Stimulated activated naive CD4-positive, alpha-beta T cell treated with Interleukin-2 at 50 U/mL for 16 hours (primary cell): ENCODE measurements around the gene TNIK.

Experiments
- DNase-seq: peaks from one replicate; lab custom pipeline; 2025; lab: John Stamatoyannopoulos, UW

Gene TNIK

GRCh38 chr3:171189394-171190080 lies 270.7 kb downstream of the TNIK start:
- no peak for DNase-seq

- DNase-seq, result no peak
These were observed 272.4 kb downstream of the TNIK start for GRCh38 chr3:171187706-171188290.

DNA sequence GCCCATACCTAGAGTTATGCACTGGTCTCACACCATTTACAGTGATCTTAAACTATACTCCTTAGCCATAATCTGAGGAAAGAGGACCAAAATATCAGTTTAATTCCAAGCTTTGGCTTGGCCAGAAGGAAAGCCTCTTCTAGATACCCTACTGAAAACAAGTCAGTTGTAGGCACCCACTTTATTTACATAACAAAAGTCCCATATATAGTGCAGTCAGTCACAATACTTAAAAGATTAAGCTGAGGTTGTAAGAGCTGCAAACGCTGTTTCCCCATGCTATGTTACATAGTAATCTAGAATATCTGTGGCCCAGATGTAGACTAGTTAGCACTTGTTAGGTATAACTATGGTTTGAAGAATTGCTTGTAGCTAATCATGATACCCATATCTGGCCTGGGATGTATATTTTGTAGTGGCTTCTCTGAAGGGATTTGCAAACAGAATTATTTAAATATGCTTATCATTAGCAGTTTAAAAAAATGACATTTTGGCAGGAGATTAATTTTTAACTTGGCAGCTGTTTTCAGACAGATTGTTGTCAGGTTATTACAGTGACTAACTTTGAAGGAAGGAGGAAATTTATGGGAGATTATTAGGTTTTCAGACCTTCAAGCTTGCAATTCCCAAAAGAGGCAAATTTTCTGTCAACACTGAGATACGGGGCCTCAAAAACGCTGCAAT lies 273.2 kb downstream of the TNIK start:
- no peak for DNase-seq

DNA sequence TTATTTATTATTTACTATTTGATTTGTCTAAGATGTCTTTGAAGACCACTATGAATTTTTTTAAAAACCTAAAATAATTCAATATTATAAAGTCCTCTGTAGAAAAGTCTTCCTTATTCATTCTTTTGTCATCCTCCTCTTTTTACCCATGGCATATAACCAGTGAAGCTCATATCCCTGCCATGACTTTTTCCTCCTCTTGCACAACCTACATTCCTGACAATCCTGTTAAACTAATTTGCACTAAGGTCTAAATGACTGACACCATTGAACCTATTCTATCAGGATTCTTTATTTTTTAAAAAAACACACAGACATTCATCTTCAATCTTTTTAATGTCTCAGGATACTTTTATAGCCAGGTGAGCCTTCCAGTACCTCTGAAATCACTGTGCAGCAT lies 273.8 kb downstream of the TNIK start:
- DNase-seq, result no peak

- no peak for DNase-seq
These were observed 274.2 kb downstream of the TNIK start for GRCh38 chr3:171185959-171186358.

DNA sequence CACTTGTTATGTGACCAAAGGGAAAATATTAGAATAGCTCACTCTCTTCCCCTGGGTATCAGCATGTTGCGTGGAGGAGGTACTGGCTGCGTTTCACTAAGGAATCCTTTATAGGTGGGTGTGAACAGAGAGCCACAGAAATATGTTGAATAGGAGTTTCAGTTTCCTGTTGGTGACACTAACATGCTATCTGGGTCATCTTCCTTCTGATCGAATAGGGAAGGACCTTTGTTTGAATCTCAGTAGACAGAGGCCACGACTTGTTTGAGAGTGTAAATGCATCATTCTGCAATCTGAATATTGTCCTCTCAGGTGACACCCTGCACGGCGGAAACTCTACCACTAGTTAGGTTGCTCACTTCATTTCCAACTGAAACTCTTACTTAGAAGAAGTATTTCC lies 275.8 kb downstream of the TNIK start:
- no peak for DNase-seq

GRCh38 chr3:171183042-171183441 lies 277.2 kb downstream of the TNIK start:
- DNase-seq, result no peak

GRCh38 chr3:171181907-171182690 lies 278.1 kb downstream of the TNIK start:
- DNase-seq, result no peak

DNA sequence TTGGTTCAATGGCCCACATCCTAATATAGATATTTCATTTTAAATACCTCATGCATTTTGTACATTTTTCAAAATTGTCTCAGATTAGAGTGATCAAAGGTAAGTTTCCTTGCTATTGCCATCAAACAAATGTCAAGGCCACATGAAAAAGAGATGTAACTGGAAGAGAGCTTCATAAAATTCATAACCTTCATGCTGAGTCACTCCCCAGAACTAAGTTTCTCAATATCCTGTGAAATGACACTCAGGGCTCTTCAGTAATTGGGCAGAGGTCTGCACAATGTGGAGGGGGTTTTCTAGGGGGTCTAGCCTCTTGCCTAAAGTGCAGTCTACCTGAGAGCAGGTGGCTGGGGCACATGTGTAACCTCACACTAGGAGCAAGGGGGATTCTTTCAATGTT lies 281.5 kb downstream of the TNIK start:
- DNase-seq, result no peak

DNA sequence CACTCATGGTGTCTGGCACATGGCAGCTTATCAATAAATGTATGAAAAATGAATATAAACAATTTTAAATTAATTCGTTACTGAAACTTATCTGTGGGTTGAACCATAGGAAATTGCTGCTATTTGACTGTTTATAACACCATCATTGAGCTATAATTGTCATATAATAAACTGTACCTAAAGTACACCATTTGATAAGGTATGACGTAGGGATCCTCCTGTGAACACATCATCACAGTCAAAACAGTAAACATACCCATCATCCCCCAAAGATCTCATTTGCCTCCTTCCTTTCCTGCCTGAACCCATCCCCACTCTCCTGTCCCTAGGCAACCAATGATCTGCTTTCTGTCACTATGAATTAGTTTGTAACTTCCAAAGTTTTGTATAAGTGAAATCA lies 282.7 kb downstream of the TNIK start:
- DNase-seq, result no peak

DNA sequence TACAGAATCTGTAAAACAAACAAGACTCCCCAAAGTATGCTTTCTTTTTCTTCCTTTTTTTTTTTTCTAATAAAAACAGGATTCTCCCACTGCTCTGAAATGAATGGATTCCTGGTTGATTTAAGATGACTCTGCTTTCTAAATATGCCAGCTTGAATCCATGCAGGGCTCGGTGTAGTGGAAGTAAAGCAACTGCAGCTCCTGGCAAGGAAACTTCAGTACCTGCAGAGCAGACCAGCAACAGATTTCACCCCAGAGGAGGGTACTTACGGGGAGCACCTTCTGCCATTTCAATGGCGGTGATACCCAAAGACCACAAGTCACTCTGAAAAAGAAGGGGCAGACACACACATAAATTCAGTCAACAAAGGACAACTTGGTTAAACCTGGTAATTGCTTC lies 283.1 kb downstream of the TNIK start:
- no peak for DNase-seq

- no peak for DNase-seq
These were observed 283.8 kb downstream of the TNIK start for GRCh38 chr3:171176244-171176933.

DNA sequence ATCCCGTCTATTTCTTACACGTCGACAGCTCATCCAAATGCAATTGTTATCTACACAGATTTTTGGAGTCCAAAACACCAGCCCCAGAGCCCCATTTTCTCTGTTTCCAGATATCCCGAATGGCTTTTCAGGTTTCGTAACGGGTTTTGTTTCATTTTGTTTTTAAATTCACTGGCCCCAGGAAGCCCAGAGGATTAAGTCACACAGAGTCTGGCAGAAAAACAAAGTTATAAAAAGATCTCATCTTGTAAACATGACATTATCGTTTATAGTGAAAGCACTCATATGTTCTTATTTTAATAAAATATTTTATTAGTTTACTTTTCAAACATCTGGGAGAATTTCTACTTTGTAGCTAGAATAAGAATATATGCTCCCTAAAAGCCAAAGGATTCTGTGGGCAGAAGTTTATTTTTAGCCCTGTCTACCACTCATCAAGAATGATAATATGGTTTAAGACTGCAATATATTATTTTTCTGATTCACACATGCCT lies 284.4 kb downstream of the TNIK start:
- no peak for DNase-seq

- no peak for DNase-seq
These were observed 286.5 kb downstream of the TNIK start for GRCh38 chr3:171173736-171174135.

DNA sequence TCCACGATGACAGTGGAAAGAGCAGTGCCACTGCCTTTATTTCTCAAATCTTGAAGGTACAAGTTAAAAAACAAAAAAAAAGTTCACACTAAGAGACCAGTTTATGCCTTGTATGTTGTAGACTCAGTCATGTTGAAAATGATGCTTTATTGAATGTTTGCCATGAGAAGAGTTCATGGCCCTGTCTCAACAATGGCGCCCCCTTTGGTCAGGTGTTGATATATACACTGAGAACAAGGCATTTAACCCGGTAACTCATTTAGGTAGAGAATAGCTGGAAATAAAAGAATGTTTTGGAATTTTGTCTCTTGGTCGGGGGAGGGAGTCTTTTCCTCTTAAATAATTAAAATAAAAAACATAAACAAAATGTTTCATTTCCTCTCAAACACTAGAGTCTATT lies 288.1 kb downstream of the TNIK start:
- DNase-seq, result no peak

- no peak for DNase-seq
These were observed 290.3 kb downstream of the TNIK start for GRCh38 chr3:171169866-171170265.

DNA sequence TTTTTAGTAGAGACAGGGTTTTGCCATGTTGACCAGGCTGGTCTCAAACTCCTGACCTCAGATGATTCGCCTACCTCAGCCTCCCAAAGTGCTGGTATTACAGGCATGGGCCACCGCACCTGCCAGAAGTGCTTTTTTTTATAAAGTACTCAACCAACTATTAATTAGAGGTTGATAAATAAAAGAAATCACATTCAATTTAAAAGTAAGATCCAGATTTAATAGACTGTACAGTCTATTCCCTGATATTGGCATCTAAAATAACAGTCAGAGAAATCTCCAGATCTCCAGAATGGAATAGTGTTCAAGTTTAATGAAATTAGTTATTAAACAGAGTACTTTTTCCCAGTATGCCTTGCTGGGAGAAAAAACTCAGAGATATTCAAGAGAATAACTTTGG lies 290.8 kb downstream of the TNIK start:
- no peak for DNase-seq

DNA sequence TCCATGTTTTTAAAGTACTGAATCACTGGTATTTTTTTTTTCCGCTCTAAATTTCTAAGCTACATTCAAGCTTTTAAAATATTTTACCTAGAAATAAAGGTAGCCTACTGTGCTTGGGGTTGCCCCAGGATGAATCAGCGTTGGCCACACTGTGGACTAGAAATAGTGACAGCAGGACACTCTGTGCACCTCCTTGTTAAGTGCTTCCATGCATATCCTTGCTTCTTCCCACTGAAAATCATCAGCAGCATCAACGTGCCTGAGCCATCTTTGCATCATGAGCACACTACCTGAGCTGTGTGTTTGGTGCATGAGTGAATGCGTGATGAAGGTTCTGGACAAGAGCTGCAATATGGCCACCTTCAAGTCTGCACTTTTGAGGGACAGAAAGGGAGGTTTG lies 291.7 kb downstream of the TNIK start:
- DNase-seq, result no peak

- no peak for DNase-seq
These were observed 292.1 kb downstream of the TNIK start for GRCh38 chr3:171168086-171168485.

- no peak for DNase-seq
These were observed 294.2 kb downstream of the TNIK start for GRCh38 chr3:171165983-171166382.

GRCh38 chr3:171165499-171165921 lies 294.7 kb downstream of the TNIK start:
- no peak for DNase-seq

DNA sequence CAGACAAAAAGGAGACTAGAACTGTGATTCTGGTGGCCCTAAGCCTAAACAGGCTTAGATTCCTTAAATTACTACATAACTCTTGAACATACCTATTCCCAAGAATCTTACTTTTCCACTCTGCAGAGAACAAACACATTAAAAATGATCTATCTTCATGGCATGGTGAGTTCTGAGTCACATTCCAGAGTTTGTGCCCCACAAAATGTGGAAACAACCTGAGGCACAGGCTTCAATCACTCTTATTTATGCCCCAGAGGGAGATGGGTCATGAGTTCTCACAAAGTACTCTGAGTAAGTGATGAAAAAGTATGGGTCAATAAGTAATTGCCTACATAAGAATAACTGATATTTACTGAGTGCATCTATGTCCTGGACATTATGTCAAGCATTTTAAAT lies 296.1 kb downstream of the TNIK start:
- DNase-seq, result no peak
